ENCODE results near the gene AGPAT4.

DNA sequence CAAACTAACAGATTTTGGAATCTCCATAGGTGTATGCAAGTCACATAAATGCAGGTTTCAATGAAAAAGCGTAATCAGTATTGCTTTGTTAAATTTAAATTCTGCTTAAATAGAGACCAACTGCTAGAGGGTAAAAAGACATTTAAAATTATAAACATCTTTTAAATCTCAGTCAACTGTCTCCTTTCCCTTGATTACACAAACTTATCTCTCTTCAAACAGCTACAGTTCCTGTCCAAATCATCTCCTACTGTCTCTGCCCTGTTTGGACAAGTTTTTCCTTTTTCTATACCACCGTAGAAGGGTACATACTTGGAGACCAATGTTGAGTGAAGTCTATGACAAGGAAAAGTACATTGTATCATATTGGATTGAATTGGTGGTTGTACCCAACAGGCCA, 43.5 kb downstream of the AGPAT4 start:
- TF ChIP-seq BHLHE40 (IDR thresholded peaks at IDR 0.05; ENCODE audit: low read depth, low read length) (no peak), POLR2A (IDR thresholded peaks at IDR 0.05; ENCODE audit: low read depth, low read length) (no peak), SMC3 (IDR thresholded peaks at IDR 0.05; ENCODE audit: low read depth, low read length) (no peak), RAD21 (IDR thresholded peaks at IDR 0.05; ENCODE audit: low read length) (no peak), CHD1 (IDR thresholded peaks at IDR 0.05; ENCODE audit: low read depth, low read length) (no peak), CEBPB (IDR thresholded peaks at IDR 0.05; ENCODE audit: low read depth, low read length) (no peak), FOS (IDR thresholded peaks at IDR 0.05; ENCODE audit: low read depth, low read length) (no peak), RFX5 (IDR thresholded peaks at IDR 0.05; ENCODE audit: low read depth, low read length) (no peak), RCOR1 (IDR thresholded peaks at IDR 0.05; ENCODE audit: insufficient replicate concordance, low read length) (no peak), NFE2L2 (IDR thresholded peaks at IDR 0.05; ENCODE audit: low read depth, low read length) (no peak), MAZ (IDR thresholded peaks at IDR 0.05; ENCODE audit: borderline replicate concordance, low read depth, low read length) (no peak)
- TF ChIP-seq, protein P1, sequence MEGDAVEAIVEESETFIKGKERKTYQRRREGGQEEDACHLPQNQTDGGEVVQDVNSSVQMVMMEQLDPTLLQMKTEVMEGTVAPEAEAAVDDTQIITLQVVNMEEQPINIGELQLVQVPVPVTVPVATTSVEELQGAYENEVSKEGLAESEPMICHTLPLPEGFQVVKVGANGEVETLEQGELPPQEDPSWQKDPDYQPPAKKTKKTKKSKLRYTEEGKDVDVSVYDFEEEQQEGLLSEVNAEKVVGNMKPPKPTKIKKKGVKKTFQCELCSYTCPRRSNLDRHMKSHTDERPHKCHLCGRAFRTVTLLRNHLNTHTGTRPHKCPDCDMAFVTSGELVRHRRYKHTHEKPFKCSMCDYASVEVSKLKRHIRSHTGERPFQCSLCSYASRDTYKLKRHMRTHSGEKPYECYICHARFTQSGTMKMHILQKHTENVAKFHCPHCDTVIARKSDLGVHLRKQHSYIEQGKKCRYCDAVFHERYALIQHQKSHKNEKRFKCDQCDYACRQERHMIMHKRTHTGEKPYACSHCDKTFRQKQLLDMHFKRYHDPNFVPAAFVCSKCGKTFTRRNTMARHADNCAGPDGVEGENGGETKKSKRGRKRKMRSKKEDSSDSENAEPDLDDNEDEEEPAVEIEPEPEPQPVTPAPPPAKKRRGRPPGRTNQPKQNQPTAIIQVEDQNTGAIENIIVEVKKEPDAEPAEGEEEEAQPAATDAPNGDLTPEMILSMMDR (conservative IDR thresholded peaks at IDR 0.05; ENCODE audit: low read depth, low read length), result no peak
- TF ChIP-seq, protein P2, sequence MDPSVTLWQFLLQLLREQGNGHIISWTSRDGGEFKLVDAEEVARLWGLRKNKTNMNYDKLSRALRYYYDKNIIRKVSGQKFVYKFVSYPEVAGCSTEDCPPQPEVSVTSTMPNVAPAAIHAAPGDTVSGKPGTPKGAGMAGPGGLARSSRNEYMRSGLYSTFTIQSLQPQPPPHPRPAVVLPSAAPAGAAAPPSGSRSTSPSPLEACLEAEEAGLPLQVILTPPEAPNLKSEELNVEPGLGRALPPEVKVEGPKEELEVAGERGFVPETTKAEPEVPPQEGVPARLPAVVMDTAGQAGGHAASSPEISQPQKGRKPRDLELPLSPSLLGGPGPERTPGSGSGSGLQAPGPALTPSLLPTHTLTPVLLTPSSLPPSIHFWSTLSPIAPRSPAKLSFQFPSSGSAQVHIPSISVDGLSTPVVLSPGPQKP (IDR thresholded peaks at IDR 0.05; ENCODE audit: borderline replicate concordance, low read depth, low read length), result no peak
